Hematopoietic multipotent progenitor cell treated with erythropoietin and hydrocortisone succinate and interleukin-3 and kit ligand, for 6 days (in vitro differentiated cells): ENCODE data around the gene VPS8.
A peak's percentile ranks its signal among the peaks of the same experiment; 100 is the strongest.
"Not testable (repeated sequence)": the region's sequence is repeated elsewhere in the genome, so short reads cannot be mapped to it uniquely, and the experiment has no call there.

ENCODE experiments used
- DNase-seq: peaks from one replicate; pipeline ENCODE4 v3.0.0-alpha.2; 2015

Gene VPS8

DNA sequence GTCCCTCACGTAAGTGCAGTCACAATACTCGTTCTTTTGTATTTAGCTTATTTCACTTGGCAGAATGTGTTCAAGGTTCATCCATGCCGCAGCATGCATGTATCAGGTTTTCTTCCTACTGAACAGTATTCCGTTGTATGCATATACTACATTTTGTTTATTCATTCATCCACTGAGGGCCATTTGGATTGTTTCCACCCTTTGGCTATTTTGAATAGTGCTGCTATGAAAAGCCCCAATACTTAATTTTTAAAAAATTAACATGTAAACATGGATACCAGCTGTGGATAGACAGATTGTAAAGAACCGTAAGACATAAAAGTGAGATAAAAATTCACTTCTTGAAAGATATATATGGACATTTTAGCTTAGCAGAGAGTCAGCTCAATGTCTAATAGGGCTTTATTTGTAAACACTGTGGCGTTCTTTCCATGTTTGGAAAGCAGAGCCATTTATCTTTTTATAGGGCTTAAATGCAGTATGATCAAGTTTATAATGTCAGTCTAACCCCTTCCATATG, 115.9 kb downstream of the VPS8 start:
- DNase-seq = no peak

DNA sequence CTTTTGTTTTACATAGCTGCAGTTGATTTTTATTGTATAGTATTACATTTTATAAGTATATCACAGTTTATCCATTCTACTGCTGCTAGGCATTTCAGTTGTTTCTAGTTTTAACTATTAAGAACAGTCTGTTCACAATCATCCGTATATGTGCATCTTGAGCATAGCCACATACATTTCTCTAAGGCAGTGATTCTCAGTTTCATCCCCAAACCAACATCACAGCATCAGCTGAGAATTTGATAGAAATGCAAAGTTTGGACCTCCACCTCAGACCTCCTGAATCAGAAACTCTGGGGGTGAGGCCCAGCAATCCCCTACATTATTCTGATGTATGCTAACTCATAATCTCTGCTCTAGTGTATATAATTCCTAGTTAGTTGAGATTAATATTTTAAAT, 120.8 kb downstream of the VPS8 start:
- no peak for DNase-seq

DNA sequence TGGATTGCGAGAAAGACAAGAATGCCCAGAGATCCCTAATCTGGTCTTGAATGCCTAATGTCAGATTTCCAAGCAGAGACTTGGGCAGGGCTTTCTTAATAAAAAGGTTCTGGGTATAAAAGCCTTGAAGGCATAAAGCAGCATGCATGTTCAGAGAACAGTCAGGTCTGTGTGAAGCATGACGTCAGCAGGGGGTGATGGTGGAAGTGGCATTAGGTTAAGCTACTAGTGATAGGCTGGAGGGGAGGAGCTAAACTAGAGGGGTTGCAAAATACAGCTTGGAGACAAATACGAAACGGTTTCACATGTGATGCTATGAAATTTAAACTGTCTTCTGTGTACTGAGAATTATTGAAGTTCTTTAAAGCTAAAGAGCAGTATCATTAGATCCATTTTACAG, 125.6 kb downstream of the VPS8 start:
- peak; percentile 9 for DNase-seq

DNA sequence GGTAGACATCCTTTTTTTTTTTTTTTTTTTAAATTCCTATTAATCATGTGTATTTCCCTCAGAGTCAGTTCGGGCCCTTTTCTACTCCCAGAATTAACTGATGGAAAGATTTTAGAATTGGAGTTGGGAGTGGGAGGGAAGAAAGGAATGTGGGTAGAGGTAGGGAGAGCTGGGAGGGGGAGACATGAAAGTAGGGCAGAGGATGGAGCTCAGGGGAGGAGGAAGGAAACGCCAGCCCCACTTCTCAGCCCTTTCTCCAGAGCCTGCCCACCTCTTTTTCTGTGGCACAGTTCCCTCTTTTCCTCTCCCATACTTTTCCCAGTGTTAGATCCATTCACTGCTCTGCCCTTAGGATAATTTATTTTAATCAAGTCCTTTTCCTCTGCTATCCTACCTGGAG, 129.4 kb downstream of the VPS8 start:
- DNase-seq = no peak

DNA sequence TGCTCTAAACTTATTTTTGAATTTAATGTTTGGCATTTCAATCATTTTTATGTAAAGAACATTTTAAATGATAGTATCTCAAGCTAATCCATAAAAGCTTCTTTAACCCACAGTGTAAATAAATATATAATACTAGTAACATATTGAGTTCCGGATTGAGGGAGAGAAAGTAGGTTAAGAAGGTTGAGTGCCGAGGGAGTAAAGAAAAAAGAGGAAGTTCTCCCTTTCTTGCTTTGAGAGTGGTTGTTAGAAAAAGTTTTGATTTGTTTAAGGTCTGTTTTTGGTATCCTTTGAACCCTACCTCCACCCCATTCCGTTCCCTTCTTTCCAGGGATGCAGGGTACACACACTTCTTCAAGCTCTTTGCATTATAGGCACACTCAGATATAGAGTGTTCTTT, 130.8 kb downstream of the VPS8 start:
- DNase-seq = no peak

DNA sequence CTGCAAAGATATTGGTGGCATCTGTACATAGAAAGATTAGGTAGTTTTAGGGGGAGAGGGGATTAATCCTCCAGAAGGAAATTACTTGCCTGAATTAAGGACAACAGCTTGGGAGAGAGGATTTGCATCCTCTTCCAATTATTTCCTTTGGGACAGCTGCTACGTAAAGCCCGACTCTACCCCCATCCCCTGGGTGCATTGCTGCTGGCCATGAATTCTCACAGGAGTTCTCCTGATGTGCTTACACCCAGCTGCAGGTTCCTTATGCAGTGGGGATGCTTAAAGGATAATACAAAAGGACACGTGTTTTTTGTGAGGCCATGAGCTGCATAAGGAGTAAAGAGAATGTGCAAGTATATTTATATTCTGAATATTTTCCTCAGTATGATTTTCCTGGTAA, 132.3 kb downstream of the VPS8 start:
- DNase-seq = no peak

DNA sequence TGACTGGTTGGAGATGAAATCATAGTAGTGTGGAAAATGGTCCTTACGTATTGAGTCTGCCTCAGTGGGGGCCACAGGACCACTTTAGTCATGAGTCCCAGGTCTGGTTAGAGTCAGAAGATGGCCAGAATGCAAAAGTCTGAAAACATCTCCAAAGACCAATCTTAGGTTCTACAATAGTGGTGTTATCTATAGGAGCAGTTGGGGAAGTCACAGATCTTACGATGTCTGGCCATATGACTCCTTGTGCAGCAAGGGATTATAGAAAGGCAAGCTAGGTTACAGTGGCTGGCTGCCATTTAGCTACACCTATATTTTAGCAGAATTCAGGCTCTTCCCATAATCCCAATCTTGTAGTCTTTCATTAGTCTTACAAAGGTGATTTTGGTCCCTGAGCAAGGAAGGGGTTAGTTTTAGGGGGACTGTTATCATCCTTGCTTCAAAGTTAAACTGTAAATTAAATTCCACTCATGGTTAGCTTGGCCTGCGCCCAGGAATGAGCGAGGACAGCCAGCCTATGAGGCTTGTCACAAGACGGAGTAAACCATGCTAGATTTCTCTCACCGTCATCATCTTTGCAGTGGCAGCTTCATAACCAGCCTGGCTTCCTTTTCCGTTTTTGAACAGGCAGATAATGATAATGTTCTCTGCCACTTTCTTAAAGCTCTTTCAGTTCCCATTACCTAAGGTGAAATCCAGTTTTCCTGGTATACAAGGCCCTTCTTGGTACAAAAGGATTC, 134.1 kb downstream of the VPS8 start:
- peak; percentile 25 for DNase-seq

DNA sequence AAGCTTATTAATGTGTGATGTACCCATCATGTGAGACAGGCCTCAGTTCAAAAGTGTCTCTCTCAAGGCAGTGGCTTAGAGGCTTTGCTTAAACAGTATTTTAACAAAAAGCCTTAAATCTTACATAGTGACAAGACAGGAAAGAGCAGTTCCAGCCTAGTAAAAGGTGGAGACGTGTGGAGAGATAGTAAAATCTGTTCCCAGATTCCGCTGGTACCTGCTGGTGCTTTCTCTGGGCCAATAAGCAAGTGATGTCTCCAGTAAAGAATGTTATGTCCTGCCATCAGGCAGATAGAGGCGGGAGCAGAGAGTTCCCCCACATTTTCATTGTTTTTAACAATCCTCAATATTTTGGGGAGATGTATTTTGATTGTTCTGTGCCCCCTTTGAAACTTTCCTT, 135.0 kb downstream of the VPS8 start:
- no peak for DNase-seq

DNA sequence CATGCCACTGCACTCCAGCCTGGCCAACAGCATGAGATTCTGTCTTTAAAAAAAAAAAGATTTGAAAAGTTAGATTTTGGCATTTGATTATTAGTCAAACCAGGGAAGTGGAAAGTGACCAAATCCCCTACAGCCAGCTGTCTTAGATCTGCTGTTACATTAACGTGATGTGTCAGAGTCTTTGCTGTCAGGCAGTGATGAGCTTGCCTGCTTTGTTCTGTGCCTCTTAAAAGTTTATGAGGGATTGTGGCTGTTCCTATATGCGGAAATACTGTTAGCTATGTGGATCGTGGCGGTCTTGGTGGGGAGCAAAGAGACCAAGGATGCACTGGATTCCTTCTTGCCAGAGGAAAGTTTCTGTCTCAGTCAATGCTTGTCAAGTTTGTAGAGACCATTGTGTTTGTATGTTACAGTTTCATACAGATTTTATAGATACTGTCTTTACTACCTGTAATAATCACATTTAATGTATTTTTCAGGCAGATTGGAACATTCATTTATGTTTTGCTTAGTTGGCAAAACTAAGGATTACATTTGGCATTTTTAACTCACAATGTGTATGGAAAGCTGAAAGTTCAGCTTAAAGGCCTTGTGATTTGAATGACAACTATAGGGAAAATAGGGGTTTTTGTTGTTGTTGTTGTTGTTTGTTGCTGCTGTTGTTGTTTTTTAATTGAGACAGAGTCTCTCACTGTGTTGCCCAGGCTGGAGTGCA, 137.4 kb downstream of the VPS8 start:
- no peak for DNase-seq

DNA sequence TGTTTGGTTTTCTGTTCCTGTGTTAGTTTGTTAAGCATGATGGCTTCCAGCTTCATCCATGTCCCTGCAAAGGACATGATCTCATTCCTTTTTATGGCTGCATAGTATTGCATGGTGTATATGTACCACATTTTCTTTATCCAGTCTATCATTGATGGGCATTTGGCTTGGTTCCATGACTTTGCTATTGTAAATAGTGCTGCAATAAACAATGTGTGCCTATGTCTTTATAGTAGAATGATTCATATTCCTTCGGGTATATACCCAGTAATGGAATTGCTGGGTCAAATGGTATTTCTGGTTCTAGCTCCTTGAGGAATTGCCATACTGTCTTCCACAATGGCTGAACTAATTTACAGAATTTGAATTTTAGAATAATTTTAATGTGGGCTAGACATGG, 138.8 kb downstream of the VPS8 start:
- not testable (repeated sequence) for DNase-seq

DNA sequence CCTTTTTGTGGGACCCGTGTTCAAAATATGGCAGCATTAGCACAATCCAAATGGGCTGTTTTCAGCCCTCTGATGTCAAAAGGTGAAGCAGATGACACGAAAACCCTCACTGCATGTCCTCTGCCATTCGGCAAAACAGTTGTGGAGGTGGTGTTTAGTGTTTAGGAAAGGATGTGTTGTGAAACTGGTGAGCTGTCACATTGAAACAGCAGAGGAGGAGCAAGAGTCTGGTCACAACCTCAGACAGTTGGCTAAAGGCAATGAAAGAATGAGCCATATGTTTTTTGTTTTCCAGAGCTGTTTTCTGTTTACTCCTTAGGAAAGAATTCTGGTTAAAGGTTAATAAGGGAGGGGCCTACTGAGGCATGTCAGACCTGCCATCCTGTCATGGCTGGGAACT, 140.7 kb downstream of the VPS8 start:
- DNase-seq = no peak

DNA sequence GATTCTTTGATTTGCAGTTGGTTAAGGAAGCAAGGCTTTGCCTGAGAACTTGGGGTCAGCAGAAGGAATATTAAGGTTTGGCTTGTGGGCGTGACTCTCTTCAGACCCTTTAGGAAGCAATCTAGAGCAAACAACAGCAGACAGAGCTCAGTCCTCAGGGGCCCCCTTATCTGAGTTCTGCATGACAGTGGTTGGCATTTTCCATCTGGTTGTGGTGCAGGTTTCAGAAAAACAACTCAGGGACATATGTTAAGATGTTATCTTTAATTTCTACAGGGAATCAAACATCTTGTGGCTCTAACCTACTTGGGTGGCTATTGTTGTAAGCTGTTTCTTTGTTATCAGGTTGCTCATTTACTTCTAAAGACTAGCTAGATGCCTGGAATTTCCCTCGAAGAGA, 141.4 kb downstream of the VPS8 start:
- DNase-seq = peak; percentile 85

DNA sequence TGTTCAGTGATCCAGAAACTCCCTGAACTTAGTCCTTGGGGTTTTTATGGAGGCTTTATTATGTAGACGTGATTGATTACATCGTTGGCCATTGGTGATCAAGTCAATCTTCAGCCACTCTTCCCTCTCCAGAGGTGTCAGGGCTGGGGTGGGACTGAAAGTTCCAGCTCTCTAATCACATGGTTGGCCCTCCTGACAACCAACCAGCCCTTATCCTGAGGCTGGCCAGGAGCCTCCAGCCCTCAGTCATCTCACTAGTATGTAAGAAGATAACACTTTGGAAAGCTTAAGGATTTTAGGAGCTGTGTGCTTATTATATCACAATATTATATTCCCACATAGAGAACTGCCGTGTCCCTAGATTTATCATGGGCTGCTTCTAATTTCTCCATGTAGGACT, 142.3 kb downstream of the VPS8 start:
- no peak for DNase-seq

DNA sequence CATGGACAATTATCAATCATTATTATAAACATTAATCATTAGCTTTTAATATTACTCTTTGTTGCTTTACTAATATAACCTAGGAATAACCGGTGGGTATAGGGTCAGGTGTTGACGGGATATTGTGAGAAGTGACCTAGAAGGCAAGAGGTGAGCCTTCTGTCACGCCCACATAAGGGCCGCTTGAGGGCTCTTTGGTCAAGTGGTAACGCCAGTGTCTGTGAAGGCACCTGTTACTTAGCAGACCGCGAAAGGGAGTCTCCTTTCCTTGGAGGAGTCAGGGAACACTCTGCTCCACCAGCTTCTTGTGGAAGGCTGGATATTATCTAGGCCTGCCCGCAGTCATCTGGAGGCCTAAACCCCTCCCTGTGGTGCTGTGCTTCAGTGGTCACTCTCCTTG, 142.9 kb downstream of the VPS8 start:
- not testable (repeated sequence) for DNase-seq

DNA sequence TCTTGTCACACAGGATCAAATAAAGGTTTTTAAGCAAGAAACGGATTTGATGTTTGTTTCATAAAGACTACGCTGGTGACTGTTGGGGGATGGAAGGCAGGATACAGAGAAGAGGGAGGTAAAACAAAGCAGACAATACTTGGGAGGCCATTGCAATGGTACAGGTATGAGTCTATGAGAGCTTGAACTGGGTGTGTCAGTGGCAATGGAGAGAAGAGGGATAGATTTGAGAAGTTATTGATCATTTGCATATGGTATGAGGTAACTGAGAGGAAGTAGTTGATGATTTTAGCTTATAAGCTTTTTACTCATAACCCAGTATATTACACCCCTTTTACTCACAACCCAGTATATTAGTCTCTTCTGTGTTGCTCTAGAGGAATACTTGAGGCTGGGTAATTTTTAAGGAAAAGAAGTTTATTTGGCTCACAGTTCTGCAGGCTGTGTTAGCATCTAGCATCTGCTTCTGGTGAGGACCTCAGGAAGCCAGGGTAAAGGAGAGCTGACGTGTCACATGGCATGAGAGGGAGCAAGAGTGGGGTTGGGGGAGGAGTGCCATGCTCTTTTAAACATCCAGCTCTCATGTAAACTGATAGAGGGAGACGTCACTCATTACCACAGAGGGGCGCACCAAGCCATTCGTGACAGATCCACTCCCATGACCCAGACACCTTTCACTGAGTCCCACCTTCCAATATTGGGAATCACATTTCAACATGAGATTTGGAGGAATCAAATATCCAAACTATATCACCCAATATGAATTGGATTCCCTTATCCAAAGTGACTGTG, 153.9 kb downstream of the VPS8 start:
- DNase-seq = no peak

DNA sequence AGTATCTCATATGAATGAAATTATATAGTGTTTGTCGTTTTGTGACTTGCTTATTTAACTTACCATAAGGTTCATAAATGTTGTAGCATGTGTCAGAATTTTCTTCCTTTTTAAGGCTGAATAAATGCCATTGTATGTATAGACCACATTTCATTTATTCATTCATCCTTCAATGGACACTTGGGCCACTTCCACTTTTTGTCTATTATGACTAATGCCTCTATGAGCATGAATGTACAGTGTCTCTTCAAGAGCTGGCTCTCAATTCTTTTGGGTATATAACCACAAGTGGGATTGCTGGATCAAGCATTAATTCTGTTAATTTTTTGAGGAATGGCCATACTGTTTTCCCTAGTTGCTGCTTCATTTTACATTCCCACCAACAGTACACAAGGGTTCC, 156.1 kb downstream of the VPS8 start:
- no peak for DNase-seq

DNA sequence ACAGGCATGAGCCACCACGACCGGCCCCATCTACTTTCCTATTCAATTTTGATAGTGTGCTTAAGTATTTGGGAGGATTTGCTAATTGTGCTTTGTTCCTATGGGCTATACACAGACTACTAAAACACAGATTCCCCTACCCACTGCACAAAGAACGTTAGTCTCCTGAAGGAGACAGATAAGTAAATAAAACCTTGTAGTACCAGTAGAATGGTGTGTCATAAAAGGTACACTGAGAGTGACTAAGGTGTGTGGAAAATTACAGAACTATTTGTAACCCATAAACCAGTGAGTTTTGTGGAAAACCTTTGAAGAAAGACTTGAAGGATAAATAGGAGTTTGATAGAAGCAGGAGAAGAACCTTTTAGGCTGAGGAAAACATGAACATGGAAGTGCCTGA, 158.2 kb downstream of the VPS8 start:
- DNase-seq = no peak

DNA sequence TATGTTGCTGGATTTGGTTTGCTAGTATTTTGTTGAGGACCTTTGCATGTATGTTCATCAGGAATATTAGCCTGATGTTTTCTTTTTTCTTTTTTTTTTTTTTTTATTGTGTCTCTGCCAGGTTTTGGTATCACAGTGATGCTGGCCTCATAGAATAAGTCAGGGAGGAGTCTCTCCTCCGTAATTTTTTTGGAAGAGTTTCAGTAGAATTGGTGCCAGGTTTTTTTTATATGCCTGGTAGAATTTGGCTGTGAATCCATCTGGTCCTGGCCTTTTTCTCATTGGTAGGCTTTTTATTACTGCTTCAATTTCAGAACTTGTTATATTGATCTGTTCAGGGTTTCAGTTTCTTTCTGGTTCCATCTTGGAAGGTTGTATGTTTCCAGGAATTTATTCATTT, 165.8 kb downstream of the VPS8 start:
- no peak for DNase-seq

DNA sequence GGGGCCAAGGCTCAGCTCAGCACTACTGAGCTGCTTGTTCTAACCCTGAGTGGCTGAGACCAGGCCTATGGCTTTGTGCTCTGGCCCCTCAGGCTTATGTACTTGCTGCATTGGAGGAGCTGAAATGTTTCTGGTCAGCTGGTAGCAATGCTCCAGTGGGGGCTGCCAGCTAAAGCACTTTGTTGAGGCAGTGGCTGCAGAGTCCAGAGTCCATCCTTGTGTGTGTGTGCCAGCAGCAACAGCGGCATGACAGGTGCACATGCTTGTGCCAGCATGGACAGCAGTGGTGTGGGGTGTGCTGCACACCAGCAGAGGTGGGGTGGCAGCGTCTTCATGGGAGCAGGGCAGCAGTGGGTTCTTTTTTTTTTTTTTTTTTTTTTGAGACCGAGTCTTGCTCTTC, 169.1 kb downstream of the VPS8 start:
- no peak for DNase-seq

DNA sequence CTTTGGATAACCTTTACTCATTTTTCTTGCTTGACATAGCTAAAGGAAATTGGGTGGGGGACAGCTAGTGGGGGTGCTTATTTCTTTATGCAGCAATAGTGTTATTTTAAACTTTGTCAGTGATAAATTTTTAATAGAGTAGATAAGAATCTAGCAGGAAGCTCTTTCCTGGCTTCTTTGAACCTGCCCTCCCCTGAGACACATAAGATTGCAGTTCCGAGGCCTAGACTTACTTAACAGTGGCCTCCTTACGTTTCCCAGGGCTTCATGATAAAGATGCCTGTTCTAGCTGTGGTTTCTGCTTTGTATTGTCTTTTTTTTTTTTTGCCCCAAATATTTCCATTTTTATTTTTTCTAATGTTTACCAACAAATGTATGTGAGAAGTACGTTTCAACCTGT, 170.1 kb downstream of the VPS8 start:
- DNase-seq = peak; percentile 27

DNA sequence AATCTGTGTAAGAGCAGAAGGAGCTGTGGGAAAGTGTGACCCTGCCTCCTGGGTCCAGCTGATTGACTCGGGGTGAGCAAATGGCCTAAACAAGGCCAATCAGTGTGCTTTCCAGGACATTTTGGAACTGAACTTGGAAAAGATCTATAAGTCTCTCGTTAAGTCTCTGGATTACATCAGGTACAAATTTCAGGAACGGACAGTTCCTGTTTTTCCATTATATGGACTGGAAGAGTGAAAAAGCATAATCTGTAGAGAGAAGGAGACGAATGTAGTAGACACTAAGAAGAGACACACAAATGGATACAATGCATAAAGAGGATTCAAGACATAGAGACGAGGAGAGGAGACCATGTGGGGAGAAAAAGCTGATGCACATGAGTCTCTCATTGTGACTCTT, 173.6 kb downstream of the VPS8 start:
- no peak for DNase-seq

DNA sequence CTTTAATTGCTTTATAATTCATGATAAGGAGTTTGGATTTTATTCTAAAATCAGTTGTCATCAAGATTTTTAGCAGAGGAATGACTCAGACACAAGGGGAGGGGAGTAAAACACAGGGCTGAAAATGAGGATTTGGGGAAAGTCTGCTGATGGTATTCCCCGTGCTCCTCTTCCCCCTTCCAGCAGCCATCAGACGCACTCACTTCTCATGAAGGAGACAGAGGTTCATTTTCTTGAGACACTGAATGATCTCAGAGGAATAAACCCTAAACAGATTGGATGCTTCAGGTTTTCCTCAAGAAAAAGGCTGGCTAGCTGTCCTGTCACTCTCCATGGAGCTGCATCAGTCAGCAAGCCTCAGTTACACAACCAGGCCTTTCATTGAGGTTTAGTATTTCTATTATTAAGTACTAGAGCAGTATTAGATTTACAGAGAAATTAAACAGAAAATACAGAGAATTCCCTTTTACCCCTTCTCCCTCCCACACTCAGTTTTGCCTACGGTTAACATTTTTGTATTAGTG, 174.5 kb downstream of the VPS8 start:
- no peak for DNase-seq

DNA sequence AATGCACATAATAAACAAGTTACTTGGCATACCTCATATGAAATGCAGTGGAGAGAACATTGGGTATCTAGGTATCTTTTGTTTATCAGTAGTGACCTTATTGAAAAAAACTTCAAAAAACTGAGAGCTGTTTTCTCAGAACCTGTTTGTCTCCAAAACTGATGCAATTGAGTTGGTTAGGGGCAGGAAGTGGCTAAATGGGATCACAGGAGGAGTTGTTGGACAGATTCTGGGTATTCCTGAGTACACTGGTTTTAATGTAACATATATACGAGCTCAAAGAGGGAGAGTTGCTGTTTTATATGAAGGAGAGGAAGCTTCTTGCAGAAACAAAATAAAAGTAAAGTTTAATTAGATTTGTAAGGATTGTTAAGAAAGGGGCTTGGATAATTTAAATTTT, 181.4 kb downstream of the VPS8 start:
- peak; percentile 30 for DNase-seq

DNA sequence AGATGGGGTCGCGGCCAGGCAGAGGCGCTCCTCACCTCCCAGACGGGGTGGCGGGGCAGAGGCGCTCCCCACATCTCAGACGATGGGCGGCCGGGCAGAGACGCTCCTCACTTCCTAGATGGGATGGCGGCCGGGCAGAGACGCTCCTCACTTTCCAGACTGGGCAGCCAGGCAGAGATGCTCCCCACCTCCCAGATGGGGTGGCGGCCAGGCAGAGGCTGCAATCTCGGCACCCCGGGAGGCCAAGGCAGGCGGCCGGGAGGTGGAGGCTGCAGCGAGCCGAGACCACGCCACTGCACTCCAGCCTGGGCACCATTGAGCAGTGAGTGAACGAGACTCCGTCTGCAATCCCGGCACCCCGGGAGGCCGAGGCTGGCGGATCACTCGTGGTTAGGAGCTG, 191.9 kb downstream of the VPS8 start:
- not testable (repeated sequence) for DNase-seq
